PFSK-1 (cell line): Measurements from ENCODE around the gene UIMC1.

Experiments used
- FOXP2 ChIP-seq: optimal IDR thresholded peaks from 2 replicates; pipeline ENCODE3; 2011; ENCODE audit warnings: borderline replicate concordance, control low read depth, inconsistent platforms; ENCODE audit not compliant: insufficient read depth; ENCODE audit errors: extremely low read length, extremely low read depth
- POLR2AphosphoS5 ChIP-seq: IDR thresholded peaks from 2 replicates; pipeline ENCODE4 v1.6.1; 2012; ENCODE audit warnings: low read depth, mild to moderate bottlenecking, control low read depth, low read length, moderate library complexity
- REST ChIP-seq, 2 experiments: IDR thresholded peaks; 2 replicates each; pipeline versions ENCODE4 v1.6.1 to v1.8.0; 2011 to 2012; ENCODE audit warnings: low read depth in 2 of 2, low read length in 2 of 2, control low read depth in 1 of 2, inconsistent platforms in 1 of 2, mild to moderate bottlenecking in 1 of 2, moderate library complexity in 1 of 2; ENCODE audit not compliant: insufficient read depth in 1 of 2
- SIN3A ChIP-seq: IDR thresholded peaks from 2 replicates; pipeline ENCODE4 v1.6.1; 2012; ENCODE audit warnings: mild to moderate bottlenecking, low read length, moderate library complexity, borderline replicate concordance; ENCODE audit not compliant: insufficient read depth
- TAF1 ChIP-seq: IDR thresholded peaks from 2 replicates; pipeline ENCODE4 v1.6.1; 2012; ENCODE audit warnings: low read length, control low read depth, borderline replicate concordance; ENCODE audit not compliant: insufficient read depth

UIMC1 gene

GRCh38 chr5:176986280-176986679 is 20.3 kb downstream of the UIMC1 start:
- TF ChIP-seq POLR2AphosphoS5 (no peak), FOXP2 (no peak), SIN3A (no peak), REST (IDR thresholded peaks at IDR 0.05; ENCODE audit: insufficient read depth in 1 of 2, low read depth in 2 of 2, low read length in 2 of 2) (no peak), TAF1 (no peak)

- TF ChIP-seq SIN3A (no peak), REST (IDR thresholded peaks at IDR 0.05; ENCODE audit: insufficient read depth in 1 of 2, low read depth in 2 of 2, low read length in 2 of 2) (no peak), POLR2AphosphoS5 (no peak), TAF1 (no peak)
Measured at GRCh38 chr5:176985516-176985915, 21.1 kb downstream of the UIMC1 start.

GRCh38 chr5:176980818-176981217 is 25.8 kb downstream of the UIMC1 start:
- no peak for TF ChIP-seq FOXP2
- no peak for TF ChIP-seq SIN3A
- TF ChIP-seq REST (IDR thresholded peaks at IDR 0.05; ENCODE audit: insufficient read depth in 1 of 2, low read depth in 2 of 2, low read length in 2 of 2) = no peak
- no peak for TF ChIP-seq TAF1
- no peak for TF ChIP-seq POLR2AphosphoS5

- TF ChIP-seq POLR2AphosphoS5 (no peak), SIN3A (no peak), TAF1 (no peak), FOXP2 (no peak), REST (IDR thresholded peaks at IDR 0.05; ENCODE audit: insufficient read depth in 1 of 2, low read depth in 2 of 2, low read length in 2 of 2) (no peak)
Measured at GRCh38 chr5:176979669-176980068, 26.9 kb downstream of the UIMC1 start.

GRCh38 chr5:176965633-176966032 is 40.9 kb downstream of the UIMC1 start:
- TF ChIP-seq POLR2AphosphoS5 = no peak
- TF ChIP-seq SIN3A = no peak
- no peak for TF ChIP-seq TAF1
- no peak for TF ChIP-seq FOXP2
